GM12864 (cell line): ENCODE measurements around the gene FRMD4A.
"Not testable (repeated sequence)": the region's sequence is repeated elsewhere in the genome, so short reads cannot be mapped to it uniquely, and the experiment has no call there.

Source experiments
- DNase-seq: peaks from one replicate; pipeline ENCODE4 v3.0.0-alpha.2; 2011; ENCODE audit warnings: low read depth
- H3K4me3 ChIP-seq: 2 replicates; pipeline ENCODE4 v1.5.1; 2011; ENCODE audit warnings: mild to moderate bottlenecking, low read depth, low read length, control low read depth
- TF ChIP-seq, protein P1 (sequence below): IDR thresholded peaks from 2 replicates; pipeline ENCODE4 v1.5.1; 2011; ENCODE audit warnings: low read depth, mild to moderate bottlenecking, moderate library complexity, low read length, control low read depth, inconsistent platforms; ENCODE audit errors: missing control alignments

The FRMD4A gene

GRCh38 chr10:13829790-13830189 is 500.9 kb downstream of the FRMD4A start:
- no peak overlapping the region for H3K4me3 ChIP-seq
- TF ChIP-seq, protein P1, sequence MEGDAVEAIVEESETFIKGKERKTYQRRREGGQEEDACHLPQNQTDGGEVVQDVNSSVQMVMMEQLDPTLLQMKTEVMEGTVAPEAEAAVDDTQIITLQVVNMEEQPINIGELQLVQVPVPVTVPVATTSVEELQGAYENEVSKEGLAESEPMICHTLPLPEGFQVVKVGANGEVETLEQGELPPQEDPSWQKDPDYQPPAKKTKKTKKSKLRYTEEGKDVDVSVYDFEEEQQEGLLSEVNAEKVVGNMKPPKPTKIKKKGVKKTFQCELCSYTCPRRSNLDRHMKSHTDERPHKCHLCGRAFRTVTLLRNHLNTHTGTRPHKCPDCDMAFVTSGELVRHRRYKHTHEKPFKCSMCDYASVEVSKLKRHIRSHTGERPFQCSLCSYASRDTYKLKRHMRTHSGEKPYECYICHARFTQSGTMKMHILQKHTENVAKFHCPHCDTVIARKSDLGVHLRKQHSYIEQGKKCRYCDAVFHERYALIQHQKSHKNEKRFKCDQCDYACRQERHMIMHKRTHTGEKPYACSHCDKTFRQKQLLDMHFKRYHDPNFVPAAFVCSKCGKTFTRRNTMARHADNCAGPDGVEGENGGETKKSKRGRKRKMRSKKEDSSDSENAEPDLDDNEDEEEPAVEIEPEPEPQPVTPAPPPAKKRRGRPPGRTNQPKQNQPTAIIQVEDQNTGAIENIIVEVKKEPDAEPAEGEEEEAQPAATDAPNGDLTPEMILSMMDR, result no peak
- no peak for DNase-seq

GRCh38 chr10:13828284-13828683 is 502.4 kb downstream of the FRMD4A start:
- DNase-seq, H3K4me3 ChIP-seq: not testable (repeated sequence)

- TF ChIP-seq, protein P1, result no peak
- DNase-seq, result no peak
- H3K4me3 ChIP-seq, result no peak overlapping the region
These were observed 503.5 kb downstream of the FRMD4A start for GRCh38 chr10:13827076-13827797.

DNA sequence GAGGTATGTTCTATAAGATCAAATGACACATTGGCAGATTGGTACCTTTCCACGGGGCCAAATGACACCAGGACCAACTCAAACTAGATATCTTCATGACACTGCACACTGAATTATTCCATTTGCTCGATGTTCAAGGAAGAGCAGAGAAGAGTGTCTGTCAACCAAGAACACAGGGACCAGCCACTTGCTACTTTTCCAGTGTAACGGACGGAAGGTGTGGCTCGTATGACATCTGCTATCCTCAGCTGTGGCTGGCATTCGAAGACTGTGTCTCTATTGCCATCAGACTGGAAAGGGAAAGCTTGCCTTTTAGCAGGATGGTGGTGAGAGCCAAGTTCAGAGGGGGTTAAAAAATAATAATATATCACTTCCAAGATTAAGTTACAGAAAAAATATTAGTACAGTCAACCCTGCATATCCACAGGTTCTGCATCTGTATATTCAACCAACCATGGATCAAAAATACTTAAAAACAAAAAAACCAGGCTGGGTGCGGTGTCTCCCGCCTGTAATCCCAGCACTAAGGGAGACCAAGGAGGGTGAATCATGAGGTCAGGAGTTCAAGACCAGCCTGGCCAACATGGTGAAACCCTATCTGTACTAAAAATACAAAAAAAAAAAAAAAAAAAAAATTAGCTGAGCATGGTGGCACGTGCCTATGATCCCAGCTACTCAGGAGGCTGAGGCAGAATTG is 506.9 kb downstream of the FRMD4A start:
- no peak for DNase-seq
- no peak overlapping the region for H3K4me3 ChIP-seq
- TF ChIP-seq, protein P1, result no peak

DNA sequence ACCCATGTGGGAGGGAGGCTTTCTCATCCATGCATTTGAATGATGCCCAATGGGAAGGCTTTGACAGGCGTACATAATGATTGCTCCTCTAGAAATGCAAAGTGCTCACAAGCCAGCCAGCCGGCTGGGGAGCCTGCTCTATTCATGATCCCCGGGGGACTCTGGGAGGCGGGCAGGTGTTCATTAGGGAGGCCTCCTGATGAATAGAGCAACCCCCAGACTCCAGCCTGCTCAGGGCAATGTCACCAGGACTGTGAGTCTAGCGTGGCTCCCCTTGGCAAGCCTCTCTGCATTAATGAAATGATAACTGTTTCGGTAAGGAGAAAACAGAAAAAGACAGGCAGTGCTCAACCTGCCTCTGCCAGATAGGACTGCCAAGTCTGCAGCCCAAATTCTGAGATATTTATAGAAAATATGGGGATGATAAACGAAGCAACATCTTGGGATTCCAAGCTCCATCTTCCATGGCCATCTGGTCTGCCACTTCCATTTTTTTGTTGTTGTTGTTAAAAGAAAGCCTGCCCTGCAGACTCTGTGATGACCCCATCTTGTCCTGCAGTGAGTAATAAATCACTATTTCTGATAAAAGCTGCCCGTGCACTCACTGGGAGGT is 507.5 kb downstream of the FRMD4A start:
- no peak for DNase-seq
- TF ChIP-seq, protein P1, result no peak
- H3K4me3 ChIP-seq, result no peak overlapping the region

- DNase-seq, result no peak
- no peak overlapping the region for H3K4me3 ChIP-seq
- TF ChIP-seq, protein P1, result no peak
These were observed 508.2 kb downstream of the FRMD4A start for GRCh38 chr10:13822490-13822889.

DNA sequence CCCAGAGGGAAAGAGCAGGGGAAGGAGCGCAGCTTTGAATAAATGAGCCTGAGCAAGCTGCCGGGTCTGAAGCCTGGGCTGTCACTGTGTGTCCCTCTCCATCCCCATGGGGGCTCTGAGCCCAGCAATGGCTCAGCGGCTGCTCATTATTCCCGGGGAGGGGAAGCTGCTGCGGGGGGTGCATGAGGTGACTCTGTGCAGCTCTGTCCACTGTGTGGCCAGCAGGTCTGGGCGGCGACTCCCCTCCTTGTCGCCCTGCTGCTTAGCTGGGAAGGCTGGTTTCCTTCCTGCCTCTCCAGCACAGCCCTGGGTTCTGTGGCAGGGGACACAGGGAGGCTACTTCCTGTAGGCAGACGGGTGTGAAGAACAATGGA is 509.8 kb downstream of the FRMD4A start:
- TF ChIP-seq, protein P1, result no peak
- no peak overlapping the region for H3K4me3 ChIP-seq
- no peak for DNase-seq
